Loucy (cell line): ENCODE measurements around the gene S100A3.

ENCODE experiments used
- H2AFZ ChIP-seq: fragments of 200-600 bp; sonication (generic); 2 replicates; pipeline ENCODE4 v1.6.0; 2016; ENCODE audit warnings: antibody characterized with exemption, mild to moderate bottlenecking, low read length, moderate library complexity
- H3F3A ChIP-seq: fragments of 200-600 bp; 2 replicates; pipeline ENCODE4 v1.6.0; 2016; ENCODE audit warnings: antibody characterized with exemption, low read depth, mild to moderate bottlenecking
- H3K27me3 ChIP-seq: fragments of 200-600 bp; sonication (generic); 2 replicates; pipeline ENCODE4 v1.6.1; 2014; ENCODE audit warnings: low read length, mild to moderate bottlenecking; ENCODE audit not compliant: insufficient read depth, poor library complexity, severe bottlenecking
- H3K36me3 ChIP-seq: fragments of 200-600 bp; sonication (generic); 2 replicates; pipeline ENCODE4 v1.6.1; 2016; ENCODE audit warnings: low read length; ENCODE audit not compliant: insufficient read depth
- H3K4me1 ChIP-seq: fragments of 200-600 bp; sonication (generic); 2 replicates; pipeline ENCODE4 v1.5.1; 2014; ENCODE audit warnings: low read length, mild to moderate bottlenecking; ENCODE audit not compliant: insufficient read depth, poor library complexity, severe bottlenecking
- H3K4me2 ChIP-seq: fragments of 200-600 bp; sonication (generic); 2 replicates; pipeline ENCODE4 v1.6.0; 2014; ENCODE audit warnings: antibody characterized with exemption, low read length, low read depth, mild to moderate bottlenecking; ENCODE audit not compliant: poor library complexity, severe bottlenecking
- H3K4me3 ChIP-seq: fragments of 200-600 bp; sonication (generic); 2 replicates; pipeline ENCODE4 v1.5.1; 2014; ENCODE audit warnings: low read length, mild to moderate bottlenecking, mixed read lengths; ENCODE audit not compliant: poor library complexity, severe bottlenecking
- H3K79me2 ChIP-seq: fragments of 200-600 bp; sonication (generic); 2 replicates; pipeline ENCODE4 v1.6.1; 2014; ENCODE audit warnings: low read length; ENCODE audit not compliant: insufficient read depth
- H3K9ac ChIP-seq: fragments of 200-600 bp; sonication (generic); 2 replicates; pipeline ENCODE4 v1.6.0; 2014; ENCODE audit warnings: mild to moderate bottlenecking, low read depth, low read length, moderate library complexity; ENCODE audit not compliant: poor library complexity, severe bottlenecking
- H3K9me2 ChIP-seq: fragments of 200-600 bp; sonication (generic); replicated peaks from 2 replicates; pipeline ENCODE4 v1.6.1; 2016; ENCODE audit warnings: low read depth, low read length, mixed read lengths
- H3K9me3 ChIP-seq: fragments of 200-600 bp; sonication (generic); 2 replicates; pipeline ENCODE4 v1.6.1; 2014; ENCODE audit warnings: mild to moderate bottlenecking, antibody characterized with exemption, low read length, low read depth; ENCODE audit not compliant: insufficient read depth
- H4K20me1 ChIP-seq: fragments of 200-600 bp; sonication (generic); 2 replicates; pipeline ENCODE4 v1.6.0; 2014; ENCODE audit warnings: antibody characterized with exemption, low read length, mild to moderate bottlenecking; ENCODE audit not compliant: insufficient read depth, poor library complexity, severe bottlenecking
- EZH2phosphoT487 ChIP-seq: fragments of 200-600 bp; IDR thresholded peaks from 2 replicates; pipeline ENCODE4 v1.6.1; 2018; ENCODE audit warnings: antibody characterized with exemption, mild to moderate bottlenecking, moderate library complexity, borderline replicate concordance
- TF ChIP-seq, protein P1 (sequence below): fragments of 200-600 bp; sonication (generic); conservative IDR thresholded peaks from 2 replicates; pipeline ENCODE4 v1.5.1; 2014; ENCODE audit warnings: mild to moderate bottlenecking, antibody characterized with exemption, low read length

The S100A3 gene

DNA sequence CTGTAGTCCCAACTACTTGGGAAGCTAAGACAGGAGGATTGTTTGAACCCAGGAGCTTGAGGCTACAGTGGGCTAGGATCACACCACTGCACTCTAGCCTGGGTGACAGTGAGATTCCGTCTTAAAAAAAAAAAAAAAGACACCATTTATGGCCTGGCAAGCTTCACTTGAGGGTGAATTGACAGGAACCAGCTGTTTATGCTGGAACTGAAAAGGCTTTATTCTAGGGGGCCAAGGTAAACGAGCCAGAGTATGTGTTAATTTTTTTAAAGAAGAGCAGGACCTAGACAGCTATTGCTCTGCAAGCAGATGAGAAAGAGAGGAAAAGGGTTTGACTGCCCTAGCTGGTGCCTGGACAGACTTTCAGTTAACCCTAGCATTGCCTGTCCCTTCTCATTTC lies 50.3 kb downstream of the S100A3 start:
- no peaks in the 10 kb centered on the region for H3K9me3 ChIP-seq
- no peak overlapping the region for H3K9ac ChIP-seq
- no peak overlapping the region for H2AFZ ChIP-seq
- TF ChIP-seq, protein P1, sequence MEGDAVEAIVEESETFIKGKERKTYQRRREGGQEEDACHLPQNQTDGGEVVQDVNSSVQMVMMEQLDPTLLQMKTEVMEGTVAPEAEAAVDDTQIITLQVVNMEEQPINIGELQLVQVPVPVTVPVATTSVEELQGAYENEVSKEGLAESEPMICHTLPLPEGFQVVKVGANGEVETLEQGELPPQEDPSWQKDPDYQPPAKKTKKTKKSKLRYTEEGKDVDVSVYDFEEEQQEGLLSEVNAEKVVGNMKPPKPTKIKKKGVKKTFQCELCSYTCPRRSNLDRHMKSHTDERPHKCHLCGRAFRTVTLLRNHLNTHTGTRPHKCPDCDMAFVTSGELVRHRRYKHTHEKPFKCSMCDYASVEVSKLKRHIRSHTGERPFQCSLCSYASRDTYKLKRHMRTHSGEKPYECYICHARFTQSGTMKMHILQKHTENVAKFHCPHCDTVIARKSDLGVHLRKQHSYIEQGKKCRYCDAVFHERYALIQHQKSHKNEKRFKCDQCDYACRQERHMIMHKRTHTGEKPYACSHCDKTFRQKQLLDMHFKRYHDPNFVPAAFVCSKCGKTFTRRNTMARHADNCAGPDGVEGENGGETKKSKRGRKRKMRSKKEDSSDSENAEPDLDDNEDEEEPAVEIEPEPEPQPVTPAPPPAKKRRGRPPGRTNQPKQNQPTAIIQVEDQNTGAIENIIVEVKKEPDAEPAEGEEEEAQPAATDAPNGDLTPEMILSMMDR: no peak
- no peak for TF ChIP-seq EZH2phosphoT487
- H3K4me1 ChIP-seq: peaks cover 9% of the 10 kb centered on the region
- no peak overlapping the region for H3K4me3 ChIP-seq
- H4K20me1 ChIP-seq: no peaks in the 10 kb centered on the region
- no peaks in the 10 kb centered on the region for H3K27me3 ChIP-seq
- no peak overlapping the region for H3K4me2 ChIP-seq
- H3K36me3 ChIP-seq: no peaks in the 10 kb centered on the region
- H3F3A ChIP-seq: no peaks in the 10 kb centered on the region
- no peaks in the 10 kb centered on the region for H3K79me2 ChIP-seq
- no peaks in the 10 kb centered on the region for H3K9me2 ChIP-seq
